LNCAP (cell line): Measurements from ENCODE around the gene CREM.

Experiments
- CTCF ChIP-seq: fragments of 450-650 bp; IDR thresholded peaks from 2 replicates; pipeline ENCODE4 v1.5.1; 2017; ENCODE audit warnings: mild to moderate bottlenecking

Gene CREM

GRCh38 chr10:35200487-35200886 is 73.8 kb downstream of the CREM start:
- TF ChIP-seq CTCF = no peak

- TF ChIP-seq CTCF = no peak
Observed at GRCh38 chr10:35201234-35201633, 74.6 kb downstream of the CREM start.

- no peak for TF ChIP-seq CTCF
Observed at GRCh38 chr10:35202050-35202449, 75.4 kb downstream of the CREM start.

GRCh38 chr10:35203745-35204144 is 77.1 kb downstream of the CREM start:
- no peak for TF ChIP-seq CTCF

- no peak for TF ChIP-seq CTCF
Observed at GRCh38 chr10:35204650-35205319, 78.1 kb downstream of the CREM start.

- TF ChIP-seq CTCF = no peak
Observed at GRCh38 chr10:35206274-35206673, 79.6 kb downstream of the CREM start.

GRCh38 chr10:35208536-35208935 is 81.9 kb downstream of the CREM start:
- TF ChIP-seq CTCF = no peak
